Uterus (tissue), 2 donors: ENCODE results near the gene MRPS31.

ENCODE experiments used
- POLR2A ChIP-seq, 2 donors: fragments of 450-650 bp; IDR thresholded peaks; one replicate each; pipeline ENCODE4 v1.6.1; 2016; ENCODE audit warnings: antibody characterized with exemption in 2 of 2, mild to moderate bottlenecking in 1 of 2, moderate library complexity in 1 of 2
- TF ChIP-seq, protein P1 (sequence below), 4 experiments: fragments of 200-600 bp in 2 of 4; fragments of 450-650 bp in 2 of 4; sonication (generic) in 2 of 4; IDR thresholded peaks; one replicate each; pipeline ENCODE4 v1.5.1; 2016 to 2019; ENCODE audit warnings: antibody characterized with exemption in 4 of 4, mild to moderate bottlenecking in 2 of 4, moderate library complexity in 1 of 4

GRCh38 chr13:40776232-40776631 is 5.2 kb upstream of the MRPS31 start:
- TF ChIP-seq, protein P1, sequence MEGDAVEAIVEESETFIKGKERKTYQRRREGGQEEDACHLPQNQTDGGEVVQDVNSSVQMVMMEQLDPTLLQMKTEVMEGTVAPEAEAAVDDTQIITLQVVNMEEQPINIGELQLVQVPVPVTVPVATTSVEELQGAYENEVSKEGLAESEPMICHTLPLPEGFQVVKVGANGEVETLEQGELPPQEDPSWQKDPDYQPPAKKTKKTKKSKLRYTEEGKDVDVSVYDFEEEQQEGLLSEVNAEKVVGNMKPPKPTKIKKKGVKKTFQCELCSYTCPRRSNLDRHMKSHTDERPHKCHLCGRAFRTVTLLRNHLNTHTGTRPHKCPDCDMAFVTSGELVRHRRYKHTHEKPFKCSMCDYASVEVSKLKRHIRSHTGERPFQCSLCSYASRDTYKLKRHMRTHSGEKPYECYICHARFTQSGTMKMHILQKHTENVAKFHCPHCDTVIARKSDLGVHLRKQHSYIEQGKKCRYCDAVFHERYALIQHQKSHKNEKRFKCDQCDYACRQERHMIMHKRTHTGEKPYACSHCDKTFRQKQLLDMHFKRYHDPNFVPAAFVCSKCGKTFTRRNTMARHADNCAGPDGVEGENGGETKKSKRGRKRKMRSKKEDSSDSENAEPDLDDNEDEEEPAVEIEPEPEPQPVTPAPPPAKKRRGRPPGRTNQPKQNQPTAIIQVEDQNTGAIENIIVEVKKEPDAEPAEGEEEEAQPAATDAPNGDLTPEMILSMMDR (IDR thresholded peaks at IDR 0.05), result no peak
- TF ChIP-seq POLR2A (IDR thresholded peaks at IDR 0.05), result no peak
